PC-9 (cell line): ENCODE results near the gene SLC48A1. TPM values are rescaled to one million over a fixed set of nuclear protein-coding genes. Genes with fewer than 3 reads are reported as not detected.
A peak's percentile ranks its signal among the peaks of the same experiment; 100 is the strongest.

Experiments
- BruUV-seq: library from RNA; stranded (reverse); fragments of 400-500 nt; replicated peaks from 2 replicates; lab custom pipeline; 2021; lab: Mats Ljungman, UMichigan
- CTCF ChIA-PET: fragments of 300-600 bp; sonication (Branson Sonifier 250); formaldehyde crosslinking; loops from one replicate; lab custom pipeline; 2022; ENCODE audit warnings: antibody characterized with exemption; lab: Charles Lee
- POLR2A ChIA-PET: fragments of 300-600 bp; sonication (Branson Sonifier 250); formaldehyde crosslinking; loops from one replicate; lab custom pipeline; 2022; ENCODE audit warnings: antibody characterized with exemption; ENCODE audit not compliant: unreplicated experiment; lab: Charles Lee
- DNase-seq, 2 experiments: peaks; one replicate each; pipeline versions ENCODE4 v3.0.0 to v3.0.0-alpha.2; 2015 to 2022; ENCODE audit warnings: mixed read lengths in 1 of 2
- H2AFZ ChIP-seq: fragments of 200-600 bp; sonication (generic); 2 replicates; pipeline ENCODE4 v1.8.1; 2017; ENCODE audit warnings: antibody characterized with exemption
- H3F3A ChIP-seq: fragments of 200-600 bp; sonication (generic); 2 replicates; pipeline ENCODE4 v1.8.1; 2017; ENCODE audit warnings: antibody characterized with exemption, mild to moderate bottlenecking, low read depth; ENCODE audit not compliant: insufficient read depth
- H3K27ac ChIP-seq: fragments of 200-600 bp; sonication (generic); 2 replicates; pipeline ENCODE4 v1.6.1; 2016; ENCODE audit warnings: mixed run types
- H3K27me3 ChIP-seq: fragments of 200-600 bp; sonication (generic); 2 replicates; pipeline ENCODE4 v1.6.1; 2016; ENCODE audit warnings: low read depth, mixed run types; ENCODE audit not compliant: insufficient read depth
- H3K36me3 ChIP-seq: fragments of 200-600 bp; sonication (generic); 2 replicates; pipeline ENCODE4 v1.6.1; 2016; ENCODE audit warnings: low read depth, mixed run types
- H3K4me1 ChIP-seq: fragments of 200-600 bp; sonication (generic); replicated peaks from 2 replicates; pipeline ENCODE4 v1.6.1; 2016; ENCODE audit warnings: mixed run types; ENCODE audit not compliant: insufficient read depth
- H3K4me2 ChIP-seq: fragments of 200-600 bp; sonication (generic); 2 replicates; pipeline ENCODE4 v1.6.1; 2017; ENCODE audit warnings: mixed run types
- H3K4me3 ChIP-seq: fragments of 200-600 bp; sonication (generic); 2 replicates; pipeline ENCODE4 v1.6.1; 2016; ENCODE audit warnings: mixed run types
- H3K79me2 ChIP-seq: fragments of 200-600 bp; sonication (generic); 2 replicates; pipeline ENCODE4 v1.6.1; 2017; ENCODE audit warnings: low read depth, mixed run types
- H3K9me2 ChIP-seq: fragments of 200-600 bp; sonication (generic); 2 replicates; pipeline ENCODE4 v1.8.1; 2017; ENCODE audit warnings: mild to moderate bottlenecking; ENCODE audit not compliant: insufficient read depth
- H3K9me3 ChIP-seq: fragments of 200-600 bp; sonication (generic); 2 replicates; pipeline ENCODE4 v1.8.1; 2016; ENCODE audit warnings: low read depth; ENCODE audit not compliant: insufficient read depth
- H4K20me1 ChIP-seq: fragments of 200-600 bp; sonication (generic); 2 replicates; pipeline ENCODE4 v1.8.1; 2017; ENCODE audit not compliant: insufficient read depth
- EZH2 ChIP-seq: fragments of 200-600 bp; sonication (generic); IDR thresholded peaks from 2 replicates; pipeline ENCODE4 v1.8.0; 2017; ENCODE audit warnings: antibody characterized with exemption, low read depth
- intact Hi-C: fragments of 100-400 bp; cut with micrococcal nuclease; formaldehyde crosslinking; loops from one replicate; pipeline ENCODE4 v1.10.0; 2022; ENCODE audit not compliant: unreplicated experiment
- total RNA-seq: library from RNA; stranded (reverse); gene quantifications from 2 replicates; pipeline ENCODE4 v1.2.3, GENCODE V29; 2021
- TF ChIP-seq, protein P1 (sequence below): fragments of 200-600 bp; sonication (generic); conservative IDR thresholded peaks from 2 replicates; pipeline ENCODE4 v1.6.1; 2017; ENCODE audit warnings: mixed run types, antibody characterized with exemption, mild to moderate bottlenecking, moderate library complexity

SLC48A1 gene
- total RNA-seq, 1 experiment from 2014 or later, result 108 TPM

- Histone ChIP-seq H3K79me2 (no peaks in the 10 kb centered on the region), H3K9me3 (no peaks in the 10 kb centered on the region), H3K27me3 (no peaks in the 10 kb centered on the region), H3K4me2 (no peak overlapping the region), H4K20me1 (no peaks in the 10 kb centered on the region), H3K4me3 (no peak overlapping the region), H3F3A (peaks cover 5% of the 10 kb centered on the region), H3K27ac (no peak overlapping the region), H3K36me3 (no peaks in the 10 kb centered on the region), H3K4me1 (peaks cover 8% of the 10 kb centered on the region), H3K9me2 (no peaks in the 10 kb centered on the region), H2AFZ (no peak overlapping the region)
- intact Hi-C loops, result loop anchor here (1.0 kb wide), 1 partner anchor 25 kb away; no protein-coding TSS in a partner anchor
- peak in 1 of 2 experiments; percentile 66 for DNase-seq
- POLR2A ChIA-PET, result interaction anchor here (0.7 kb wide), 1 partner anchor 42 kb away, joined by 5 read pairs; no protein-coding TSS in a partner anchor
- CTCF ChIA-PET, result interaction anchor here (0.9 to 5.4 kb wide), 17 partner anchors 10 to 437 kb away, joined by 3 to 31 read pairs (median 5); partner anchors contain the start of genes ENDOU and RAPGEF3
- TF ChIP-seq EZH2, result no peak
- TF ChIP-seq, protein P1, sequence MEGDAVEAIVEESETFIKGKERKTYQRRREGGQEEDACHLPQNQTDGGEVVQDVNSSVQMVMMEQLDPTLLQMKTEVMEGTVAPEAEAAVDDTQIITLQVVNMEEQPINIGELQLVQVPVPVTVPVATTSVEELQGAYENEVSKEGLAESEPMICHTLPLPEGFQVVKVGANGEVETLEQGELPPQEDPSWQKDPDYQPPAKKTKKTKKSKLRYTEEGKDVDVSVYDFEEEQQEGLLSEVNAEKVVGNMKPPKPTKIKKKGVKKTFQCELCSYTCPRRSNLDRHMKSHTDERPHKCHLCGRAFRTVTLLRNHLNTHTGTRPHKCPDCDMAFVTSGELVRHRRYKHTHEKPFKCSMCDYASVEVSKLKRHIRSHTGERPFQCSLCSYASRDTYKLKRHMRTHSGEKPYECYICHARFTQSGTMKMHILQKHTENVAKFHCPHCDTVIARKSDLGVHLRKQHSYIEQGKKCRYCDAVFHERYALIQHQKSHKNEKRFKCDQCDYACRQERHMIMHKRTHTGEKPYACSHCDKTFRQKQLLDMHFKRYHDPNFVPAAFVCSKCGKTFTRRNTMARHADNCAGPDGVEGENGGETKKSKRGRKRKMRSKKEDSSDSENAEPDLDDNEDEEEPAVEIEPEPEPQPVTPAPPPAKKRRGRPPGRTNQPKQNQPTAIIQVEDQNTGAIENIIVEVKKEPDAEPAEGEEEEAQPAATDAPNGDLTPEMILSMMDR, result peak; percentile 100
- no TSS peak for BruUV-seq
Measured at GRCh38 chr12:47742253-47742825, 30.7 kb upstream of the SLC48A1 start.

- no peak for DNase-seq
- no peaks in the 10 kb centered on the region for H3K27me3 ChIP-seq
- POLR2A ChIA-PET, result interaction anchor here (0.7 kb wide), 2 partner anchors 11 to 27 kb away, joined by 3 to 8 read pairs; no protein-coding TSS in a partner anchor
- no peaks in the 10 kb centered on the region for H3K79me2 ChIP-seq
- no peak overlapping the region for H3K27ac ChIP-seq
- H3K36me3 ChIP-seq, result no peaks in the 10 kb centered on the region
- intact Hi-C loops, result no loop called here
- peaks cover 8% of the 10 kb centered on the region for H3K4me1 ChIP-seq
- H3F3A ChIP-seq, result peaks cover 10% of the 10 kb centered on the region
- no peaks in the 10 kb centered on the region for H4K20me1 ChIP-seq
- H3K9me2 ChIP-seq, result no peaks in the 10 kb centered on the region
- H3K4me2 ChIP-seq, result 0 out of 2 replicates have a peak overlapping the region, but pooled peaks have one; percentile 4
- H3K9me3 ChIP-seq, result no peaks in the 10 kb centered on the region
- CTCF ChIA-PET, result interaction anchor here (0.6 to 5.4 kb wide), 11 partner anchors 16 to 436 kb away, joined by 3 to 31 read pairs (median 5); partner anchors contain the start of gene ENDOU
- no peak overlapping the region for H3K4me3 ChIP-seq
- no peak overlapping the region for H2AFZ ChIP-seq
- no TSS peak for BruUV-seq
- no peak for TF ChIP-seq EZH2
- TF ChIP-seq, protein P1, result no peak
Measured at GRCh38 chr12:47743311-47743860, 29.7 kb upstream of the SLC48A1 start.

- ChIA-PET POLR2A (interaction anchor here (0.7 kb wide), 1 partner anchor 10 kb away, joined by 3 read pairs; no protein-coding TSS in a partner anchor), CTCF (interaction anchor here (0.6 to 5.4 kb wide), 8 partner anchors 9 to 95 kb away, joined by 3 to 31 read pairs (median 4); no protein-coding TSS in a partner anchor)
- Histone ChIP-seq H3K9me3 (no peaks in the 10 kb centered on the region), H3K27ac (no peak overlapping the region), H3F3A (peaks cover 10% of the 10 kb centered on the region), H3K4me3 (no peak overlapping the region), H3K4me2 (peak overlapping the region; percentile 4; the same call in 1 of the 2 replicates), H3K79me2 (no peaks in the 10 kb centered on the region), H4K20me1 (no peaks in the 10 kb centered on the region), H3K4me1 (peaks cover 8% of the 10 kb centered on the region), H3K9me2 (no peaks in the 10 kb centered on the region), H3K27me3 (no peaks in the 10 kb centered on the region), H3K36me3 (no peaks in the 10 kb centered on the region), H2AFZ (no peak overlapping the region)
- TF ChIP-seq EZH2, result no peak
- TF ChIP-seq, protein P1, result peak; percentile 88
- DNase-seq, result peak; percentile 73 to 81
- intact Hi-C loops, result loop anchor here (1.0 kb wide), 3 partner anchors 23 to 93 kb away; no protein-coding TSS in a partner anchor
- BruUV-seq, result no TSS peak
Measured at GRCh38 chr12:47744005-47744651, 28.9 kb upstream of the SLC48A1 start.
